Stimulated activated CD4-positive, alpha-beta T cell treated with anti-CD3 and anti-CD28 coated beads, Interleukin-15, amount 100 ng/mL, for 24 hours (primary cell): ENCODE results near the gene ABHD17A.

Experiments used
- DNase-seq: peaks from one replicate; pipeline ENCODE4 v3.0.0-alpha.2; 2020

The ABHD17A gene

DNA sequence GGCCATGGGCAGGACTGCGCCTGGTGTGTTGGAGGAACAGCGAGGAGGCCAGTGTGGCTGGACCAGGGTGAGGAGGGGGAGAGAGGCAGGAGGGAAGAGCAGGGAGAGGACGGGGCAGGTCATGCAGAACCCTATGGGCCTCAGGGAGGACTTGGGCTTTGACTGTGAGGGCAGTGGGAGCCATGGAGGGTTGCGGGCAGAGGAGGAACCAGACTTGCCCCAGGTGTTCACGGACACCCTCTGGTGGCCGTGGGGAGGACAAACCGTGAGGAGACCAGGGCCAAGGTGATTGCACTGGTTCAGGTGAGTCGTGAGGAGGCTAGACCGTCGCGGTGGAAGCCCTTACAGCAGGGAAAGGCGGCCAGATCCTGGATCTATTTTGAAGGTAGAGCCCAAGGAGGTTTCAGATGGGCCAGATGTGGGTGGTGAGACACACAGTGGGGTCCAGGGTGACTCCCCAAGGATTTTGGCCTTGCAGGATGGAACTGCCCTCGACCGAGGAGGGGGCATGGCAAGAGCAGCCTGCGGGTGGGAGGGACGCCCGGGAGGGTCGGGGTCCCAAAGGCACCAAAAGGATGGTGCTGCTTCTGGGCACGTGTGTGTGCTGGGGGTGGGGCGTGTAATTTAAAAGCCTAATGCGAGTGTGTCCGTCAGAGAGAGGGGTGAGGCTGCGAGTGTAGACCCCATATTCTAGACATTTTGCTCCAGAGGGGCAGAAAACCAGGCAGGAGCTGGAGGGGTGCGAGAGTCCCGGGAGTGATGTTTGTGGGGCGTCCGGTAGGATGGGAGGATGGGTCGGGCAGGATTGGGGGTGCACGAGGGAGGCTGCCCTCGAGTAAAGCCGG is 34.3 kb downstream of the ABHD17A start:
- DNase-seq = no peak

DNA sequence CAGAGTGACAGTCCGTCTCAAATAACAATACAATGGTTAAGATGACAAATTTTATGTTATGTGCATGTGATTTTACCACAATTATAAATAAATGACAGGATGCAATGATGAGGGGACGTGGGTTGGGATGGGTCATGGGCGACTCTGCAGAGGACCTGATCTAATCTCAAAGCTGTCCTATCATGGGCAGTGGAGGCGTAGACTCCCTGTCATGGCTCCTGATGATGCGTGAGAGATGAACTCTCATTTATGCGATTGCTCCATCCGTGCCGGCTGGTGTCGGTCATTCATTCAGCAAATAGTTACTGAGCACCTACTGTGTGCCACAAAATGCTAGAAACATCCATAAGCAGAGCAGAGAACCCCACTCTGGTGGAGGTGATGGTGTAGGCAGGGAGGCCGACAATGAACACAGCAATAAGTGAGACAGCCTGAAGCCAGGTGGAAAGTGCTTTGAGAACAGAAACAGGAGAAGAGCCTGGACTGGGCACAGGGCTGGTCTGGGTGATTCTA is 35.4 kb downstream of the ABHD17A start:
- DNase-seq = no peak

DNA sequence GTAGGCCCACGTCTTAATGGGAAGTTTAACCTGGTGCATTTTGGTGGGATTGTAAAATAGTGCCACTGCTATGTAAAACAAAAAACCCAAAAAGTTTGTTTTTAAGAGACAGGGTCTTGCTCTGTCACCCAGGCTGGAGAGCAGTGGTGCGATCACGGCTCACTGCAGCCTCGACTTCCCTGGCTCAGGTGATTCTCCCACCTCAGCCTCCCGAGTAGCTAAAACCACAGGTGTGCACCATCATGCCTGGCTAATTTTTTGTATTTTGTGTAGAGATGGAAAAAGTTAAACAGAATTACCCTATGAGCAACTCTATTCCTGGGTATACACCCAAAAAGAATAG is 36.2 kb downstream of the ABHD17A start:
- DNase-seq = no peak

DNA sequence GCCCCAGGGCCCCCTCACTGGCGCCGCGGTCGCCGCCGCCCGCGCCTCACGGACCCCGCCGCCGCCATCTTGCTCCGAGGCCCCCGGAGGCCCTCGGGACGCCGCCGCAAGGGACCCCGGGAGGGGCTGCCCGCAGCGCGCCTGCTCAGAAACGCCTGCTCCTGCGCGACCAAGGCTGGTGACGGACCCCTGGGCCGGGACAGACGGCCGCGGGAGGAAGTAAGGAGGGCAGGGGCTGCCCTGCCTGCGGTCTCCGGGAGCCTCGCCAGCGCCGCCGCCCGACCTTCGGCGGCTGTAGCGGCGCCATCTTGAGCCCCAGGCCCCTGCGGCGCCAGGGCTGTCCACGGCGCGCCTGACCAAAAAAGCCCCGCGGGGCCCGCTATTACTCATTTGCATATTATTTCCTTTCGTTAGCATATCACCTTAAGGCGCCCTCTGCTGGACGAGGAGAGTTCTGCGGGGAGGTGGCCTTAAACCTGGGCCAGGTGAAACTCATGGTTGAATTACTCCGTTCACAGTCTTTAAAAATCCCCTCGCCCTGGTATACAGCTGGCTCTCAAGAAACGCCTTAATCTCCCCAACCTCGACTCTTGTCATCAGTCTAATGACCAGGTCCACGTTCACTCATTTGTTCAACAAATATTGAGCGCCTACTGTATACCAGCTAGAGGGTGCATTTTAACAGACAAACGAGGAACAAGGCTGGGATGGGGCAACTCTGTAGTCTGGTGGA is 36.7 kb downstream of the ABHD17A start, which contains the start of gene REXO1:
REXO1 (minus strand) TSS at position 85 of the 733 bp plus-strand sequence. CDS start 125 bp downstream, outside the sequence.
- DNase-seq = peak; percentile 97

DNA sequence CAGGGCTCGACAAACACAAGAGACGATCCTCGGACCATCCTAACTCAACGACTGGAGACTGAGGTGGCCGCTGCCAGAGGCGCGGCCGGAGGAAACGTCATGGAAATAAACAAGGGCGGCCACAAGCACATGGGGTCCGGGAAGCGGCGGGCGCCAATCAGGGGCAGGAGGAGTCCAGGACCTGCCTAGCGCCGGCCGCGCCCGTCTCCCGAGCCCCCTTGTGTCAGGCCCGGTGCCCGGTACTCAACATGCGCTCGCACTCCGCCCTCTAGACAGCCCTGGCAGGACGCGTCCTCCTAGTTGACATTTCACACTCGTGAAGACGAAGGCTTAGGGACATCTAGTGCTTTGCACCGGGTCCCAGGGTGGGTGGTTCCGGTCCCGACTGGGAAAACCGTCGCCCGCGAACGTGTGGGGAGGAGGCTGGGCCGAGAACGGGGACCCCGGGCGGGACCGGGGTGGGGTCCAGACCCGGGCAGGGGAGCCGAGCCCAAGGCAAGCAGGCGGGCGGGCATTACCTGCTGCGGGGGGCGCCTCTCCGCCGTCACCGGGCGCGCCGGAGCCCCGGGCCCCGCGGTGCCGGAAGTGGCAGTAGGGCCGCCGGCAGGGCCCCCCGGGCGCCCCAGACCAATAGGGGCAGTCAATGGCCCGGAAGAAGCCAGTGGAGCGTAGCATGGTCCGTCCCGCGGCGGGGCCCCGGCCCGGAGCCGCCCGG is 37.5 kb downstream of the ABHD17A start:
- peak; percentile 56 for DNase-seq

DNA sequence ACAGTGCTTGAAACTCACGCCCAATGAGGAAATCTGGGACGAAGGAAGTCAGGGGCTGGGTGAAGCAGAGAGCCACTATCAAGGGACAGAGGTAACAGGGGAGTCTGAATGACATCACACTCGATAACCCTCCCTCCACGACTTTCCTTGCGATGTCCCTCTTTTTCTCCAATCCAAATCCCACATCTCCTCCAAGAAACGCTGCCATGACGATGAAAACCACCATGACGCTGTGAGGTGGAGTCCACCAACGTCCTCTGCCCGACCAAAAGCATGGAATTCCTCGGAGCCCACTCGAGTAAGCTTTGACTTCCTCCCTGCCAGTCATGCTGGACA is 38.0 kb downstream of the ABHD17A start:
- DNase-seq = no peak

DNA sequence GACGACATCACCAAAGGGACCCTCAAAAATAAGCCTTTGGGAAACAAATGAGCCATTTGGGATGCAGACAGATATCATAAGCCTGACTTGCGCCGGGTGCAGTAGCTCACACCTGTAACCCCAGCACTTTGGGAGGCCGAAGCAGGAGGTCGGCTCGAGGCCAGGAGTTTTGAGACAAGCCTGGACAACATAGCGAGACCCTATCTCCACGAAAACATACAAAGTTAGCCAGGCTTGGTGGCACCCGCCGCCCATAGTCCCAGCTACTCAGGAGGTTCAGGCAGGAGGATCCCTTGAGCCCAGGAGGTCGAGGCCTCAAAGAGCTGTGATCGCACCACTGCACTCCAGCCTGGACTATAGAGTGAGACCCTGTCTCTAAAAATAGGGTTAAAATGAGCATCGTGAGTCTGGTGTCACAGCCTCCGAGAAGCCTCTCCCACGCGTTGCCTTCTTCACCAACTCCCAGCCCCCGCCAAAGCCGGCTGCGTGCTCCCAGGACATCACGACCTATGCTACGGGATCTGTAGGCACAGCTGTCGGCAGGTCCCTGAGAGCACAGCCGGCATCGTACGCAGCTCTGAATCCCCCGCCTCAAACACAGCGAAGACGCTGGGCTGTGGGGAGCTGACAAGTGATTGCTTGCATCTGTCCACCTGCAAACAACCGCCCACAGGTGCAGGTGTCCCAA is 38.6 kb downstream of the ABHD17A start:
- DNase-seq = no peak

DNA sequence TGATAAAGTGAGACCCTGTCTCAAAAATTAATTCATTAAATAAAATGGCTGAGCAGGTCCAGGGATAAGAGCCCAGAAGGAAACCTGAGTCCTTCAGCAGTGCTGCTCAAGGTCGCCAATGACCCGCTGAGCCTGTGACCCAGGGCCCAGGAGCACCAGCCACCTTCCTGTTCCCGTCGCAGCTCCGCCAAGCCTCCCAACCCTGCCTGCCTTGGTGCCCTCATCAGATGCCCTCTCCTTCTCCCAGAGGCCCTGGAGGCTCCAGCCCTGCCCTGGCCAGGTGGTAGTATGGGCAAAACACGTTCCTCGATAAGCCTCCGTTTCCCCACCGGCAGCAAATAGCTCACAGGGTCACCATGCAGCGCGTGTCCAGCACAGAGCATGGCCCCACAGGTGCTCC is 39.7 kb downstream of the ABHD17A start:
- DNase-seq = no peak

DNA sequence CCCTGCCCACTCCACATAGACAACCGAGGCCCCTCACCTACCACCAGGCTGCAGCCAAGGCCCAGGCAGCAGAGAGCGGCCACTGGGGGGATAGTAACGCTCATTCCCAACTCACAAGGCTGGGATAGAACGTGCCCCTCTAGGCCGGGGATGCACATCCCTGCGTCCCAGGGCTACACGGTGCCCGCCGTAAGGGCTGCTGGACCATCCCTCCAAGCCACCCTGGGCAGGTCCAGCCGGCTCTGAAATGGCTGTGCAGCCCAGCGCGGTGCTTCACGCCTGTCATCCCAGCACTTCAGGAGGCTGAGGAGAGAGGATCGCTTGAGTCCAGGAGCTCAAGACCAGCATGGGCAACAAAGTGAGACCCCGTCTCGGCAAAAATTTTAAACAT is 40.2 kb downstream of the ABHD17A start:
- DNase-seq = no peak

DNA sequence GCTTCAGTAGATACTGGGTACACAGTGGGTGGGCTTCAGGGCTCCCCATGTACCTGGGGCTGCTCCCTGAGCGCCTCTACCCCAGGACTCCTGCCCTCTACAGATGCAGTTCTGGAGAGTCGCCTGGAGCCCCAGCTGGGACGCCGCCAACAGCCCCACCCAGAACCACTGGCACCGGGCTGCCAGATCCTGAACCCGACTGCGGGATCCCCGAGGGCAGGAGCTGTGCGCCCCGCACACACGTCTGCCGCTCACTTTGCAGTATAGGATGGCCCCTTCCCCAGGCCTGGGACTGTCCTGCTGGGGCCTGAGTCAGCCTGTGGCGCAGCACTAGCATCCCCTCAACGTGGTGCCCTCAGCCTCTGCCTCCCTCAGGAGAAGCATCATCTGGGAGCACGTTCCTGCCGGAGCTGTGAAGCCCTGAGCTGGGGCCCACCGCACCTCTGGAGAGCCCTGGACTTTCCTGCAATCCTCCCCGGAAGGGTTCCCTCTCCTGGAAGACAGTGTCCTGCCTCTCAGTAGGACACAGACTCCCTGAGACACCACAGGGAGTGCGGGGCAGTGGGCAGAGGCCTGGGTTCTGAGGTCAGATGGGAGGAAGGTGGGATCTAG is 40.7 kb downstream of the ABHD17A start:
- DNase-seq = no peak

DNA sequence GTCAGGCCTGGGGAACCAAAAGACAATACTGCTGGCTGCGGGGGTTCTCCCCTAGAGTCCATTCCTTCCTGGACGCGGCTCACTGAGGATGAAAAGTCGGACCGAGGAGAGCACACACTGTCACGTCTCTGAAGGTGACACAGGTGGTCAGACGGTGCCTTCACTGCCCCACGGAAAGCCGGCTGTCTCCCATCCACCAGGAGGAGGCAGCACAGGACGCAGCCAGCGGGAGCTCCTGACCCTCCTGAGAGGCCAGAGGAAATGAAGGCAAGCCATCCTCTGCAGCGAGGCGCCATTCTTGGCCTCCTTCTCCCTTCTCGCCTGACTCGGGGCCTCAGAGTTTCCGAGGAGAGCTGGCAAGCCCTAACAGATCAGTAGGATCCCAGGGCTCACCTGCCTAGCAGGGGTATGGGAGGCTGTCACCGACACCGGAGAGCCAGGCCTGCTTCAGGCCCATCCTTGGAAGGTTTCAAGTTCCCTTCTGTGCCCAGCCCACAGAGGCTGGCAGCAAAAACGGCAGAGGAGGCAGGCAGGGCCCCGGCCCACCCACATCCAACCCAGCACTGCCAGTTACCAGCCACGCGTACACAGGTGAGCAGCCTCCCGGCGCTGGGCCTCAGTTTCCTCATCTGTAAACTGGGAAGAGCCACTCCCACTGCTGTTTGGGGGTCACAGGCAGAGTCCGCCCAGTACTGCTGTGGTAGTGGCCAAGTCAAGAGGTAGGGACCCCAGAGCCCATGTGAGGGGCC is 41.5 kb downstream of the ABHD17A start:
- DNase-seq = no peak

DNA sequence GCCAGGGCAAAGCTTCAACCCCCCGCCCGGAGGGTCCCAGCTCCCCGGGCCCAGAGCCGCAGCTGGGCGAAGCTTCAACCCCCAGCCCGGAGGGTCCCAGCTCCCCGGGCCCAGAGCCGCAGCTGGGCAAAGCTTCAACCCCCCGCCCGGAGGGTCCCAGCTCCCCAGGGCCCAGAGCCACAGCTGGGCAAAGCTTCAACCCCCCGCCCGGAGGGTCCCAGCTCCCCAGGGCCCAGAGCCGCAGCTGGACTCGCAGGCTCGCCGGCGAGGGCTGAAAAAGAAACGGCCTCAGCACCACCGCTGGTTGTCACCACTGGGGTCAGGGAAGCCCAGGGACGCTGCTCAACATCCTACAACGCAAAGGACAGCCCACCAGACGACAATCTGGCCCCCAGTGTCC is 42.2 kb downstream of the ABHD17A start:
- DNase-seq = no peak

DNA sequence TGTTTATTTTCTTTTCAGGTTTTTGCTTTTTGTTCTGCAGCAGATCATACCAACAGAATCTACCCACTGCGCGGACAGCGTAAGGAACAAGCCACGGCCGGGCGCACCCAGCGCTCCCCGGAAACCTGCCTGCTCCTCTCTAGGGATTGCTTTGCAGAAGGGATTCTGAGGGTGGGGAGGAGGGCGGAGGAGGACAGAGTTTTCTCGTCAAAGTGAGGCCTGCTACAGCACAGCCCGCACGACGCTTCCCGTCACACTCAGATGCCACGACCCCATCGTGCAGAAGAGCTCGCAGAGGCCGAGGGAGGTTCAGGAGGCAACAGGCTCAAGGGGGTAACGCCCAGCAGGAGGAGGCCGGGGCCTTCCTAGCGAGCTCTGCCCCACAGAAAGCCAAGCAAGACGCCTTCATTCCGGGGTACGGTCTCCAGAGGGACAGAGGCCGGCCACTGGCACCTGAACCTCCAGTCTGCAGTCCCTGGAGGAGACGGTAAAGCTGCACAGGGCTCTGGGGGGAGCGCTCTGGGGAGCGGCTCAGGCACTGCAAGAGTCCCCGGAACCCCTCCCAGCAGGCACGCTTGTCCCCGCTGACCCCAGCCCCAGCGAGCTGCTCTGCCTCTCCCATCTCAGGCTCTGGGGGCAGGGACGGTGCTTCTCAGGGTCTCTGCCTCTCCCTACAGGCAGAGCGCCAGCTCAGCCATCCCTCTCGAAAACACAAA is 43.9 kb downstream of the ABHD17A start:
- no peak for DNase-seq

DNA sequence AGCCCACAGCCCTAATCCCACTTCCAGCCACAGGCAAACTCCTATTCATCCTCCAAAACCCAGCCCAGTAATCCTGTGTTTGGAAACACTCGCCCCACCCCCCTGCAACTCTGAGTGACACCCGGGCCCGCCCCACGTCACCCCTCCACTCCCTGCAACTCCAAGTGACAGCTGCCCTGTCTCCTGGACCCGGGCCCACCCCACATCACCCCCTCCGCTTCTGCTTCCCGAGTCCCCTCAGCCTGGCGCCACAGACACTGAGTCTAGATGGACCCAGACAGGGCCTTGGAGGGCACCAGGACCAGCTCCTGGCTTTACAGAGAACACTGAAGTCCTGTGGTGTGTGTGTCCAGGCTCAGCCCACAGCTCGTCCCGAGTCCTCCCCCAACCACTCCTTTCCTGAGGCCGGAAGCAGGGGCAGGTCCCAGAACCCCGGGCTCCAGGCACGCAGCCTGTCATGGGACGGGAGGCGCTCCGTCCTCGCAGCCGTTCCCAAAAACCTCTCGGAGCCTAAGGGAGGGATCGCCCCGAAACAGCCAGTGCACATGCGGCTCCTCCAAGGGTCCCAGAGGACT is 44.7 kb downstream of the ABHD17A start:
- no peak for DNase-seq

DNA sequence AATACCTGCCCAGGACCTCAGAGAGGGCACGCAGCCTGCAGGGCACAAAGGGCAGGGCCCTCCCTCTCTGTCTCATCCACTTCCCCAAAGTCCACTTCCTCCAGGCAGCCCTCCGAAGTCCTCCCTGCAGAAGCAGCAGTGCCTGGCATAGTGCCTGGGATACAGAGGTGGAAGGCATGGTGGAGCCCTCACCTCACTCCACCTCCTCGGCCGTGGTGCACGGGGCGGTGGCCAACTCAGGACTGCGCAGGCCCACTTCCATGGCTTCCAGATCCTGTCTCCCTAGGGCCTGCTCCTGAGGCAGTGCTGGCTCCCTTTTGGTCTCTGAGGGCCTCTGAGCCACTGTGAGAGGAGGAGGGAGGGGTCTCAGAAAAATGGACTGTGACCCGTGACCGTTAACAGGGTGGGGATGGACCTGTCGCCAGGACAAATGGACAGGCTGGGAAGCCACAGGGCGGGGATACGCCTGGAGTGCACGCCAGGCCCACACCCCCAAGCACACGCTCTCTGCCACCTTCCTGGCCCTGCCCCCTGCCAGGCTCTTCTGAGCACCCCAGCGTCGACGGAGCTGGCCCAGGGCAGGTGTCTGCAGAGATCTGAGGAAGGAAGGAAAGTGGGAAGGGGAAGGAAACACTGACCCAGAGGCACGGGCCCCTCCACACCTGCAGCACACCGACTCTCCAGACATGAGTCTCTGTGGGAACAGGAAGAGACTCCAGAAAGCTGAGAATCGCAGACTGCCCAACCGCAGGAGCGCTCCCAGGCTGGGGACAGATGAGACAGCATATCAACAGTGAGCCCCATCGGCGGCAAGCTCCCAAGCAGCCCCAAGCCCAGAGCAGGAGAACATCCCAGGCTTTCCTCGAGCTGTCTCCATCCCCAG is 45.4 kb downstream of the ABHD17A start:
- DNase-seq = no peak

DNA sequence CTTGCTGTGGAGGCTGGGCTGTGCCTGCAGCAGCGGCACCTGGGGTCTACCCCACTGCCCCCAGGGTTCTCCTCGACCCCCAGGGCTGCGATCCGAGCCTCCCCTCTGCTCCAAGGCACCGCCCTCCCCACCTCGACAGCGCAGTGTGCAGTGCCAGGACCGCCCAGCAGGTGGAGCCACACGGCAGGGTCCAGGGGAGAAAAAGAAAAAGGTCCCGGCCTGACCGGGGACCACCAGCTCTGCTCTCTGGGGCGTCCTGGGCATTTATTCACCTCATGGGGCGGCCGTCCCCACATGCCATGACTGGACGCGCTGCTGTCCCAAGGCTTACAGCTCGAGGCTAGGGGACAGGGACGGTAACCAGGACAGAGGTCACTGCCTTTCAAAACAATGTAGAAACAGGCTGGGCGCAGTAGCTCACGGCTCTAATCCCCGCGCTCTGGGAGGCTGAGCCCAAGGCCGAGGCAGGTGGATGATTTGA is 47.6 kb downstream of the ABHD17A start:
- peak; percentile 69 for DNase-seq

DNA sequence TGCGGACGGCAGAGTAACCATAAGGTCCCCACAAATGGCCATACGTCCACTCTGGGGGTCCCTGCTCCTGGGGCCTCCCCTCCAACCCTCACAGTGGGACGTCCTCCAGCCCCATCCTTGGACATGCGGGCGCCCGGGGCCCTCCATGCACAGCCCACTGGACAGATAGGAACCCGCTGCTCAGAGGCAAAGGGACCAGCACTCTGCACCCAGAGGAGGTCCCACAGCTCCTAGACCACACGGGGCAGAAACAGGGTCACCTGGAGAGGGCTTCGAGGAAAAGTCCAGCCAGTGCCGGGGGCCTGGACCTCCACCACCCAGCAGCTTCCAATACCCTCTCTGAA is 48.1 kb downstream of the ABHD17A start:
- DNase-seq = no peak

DNA sequence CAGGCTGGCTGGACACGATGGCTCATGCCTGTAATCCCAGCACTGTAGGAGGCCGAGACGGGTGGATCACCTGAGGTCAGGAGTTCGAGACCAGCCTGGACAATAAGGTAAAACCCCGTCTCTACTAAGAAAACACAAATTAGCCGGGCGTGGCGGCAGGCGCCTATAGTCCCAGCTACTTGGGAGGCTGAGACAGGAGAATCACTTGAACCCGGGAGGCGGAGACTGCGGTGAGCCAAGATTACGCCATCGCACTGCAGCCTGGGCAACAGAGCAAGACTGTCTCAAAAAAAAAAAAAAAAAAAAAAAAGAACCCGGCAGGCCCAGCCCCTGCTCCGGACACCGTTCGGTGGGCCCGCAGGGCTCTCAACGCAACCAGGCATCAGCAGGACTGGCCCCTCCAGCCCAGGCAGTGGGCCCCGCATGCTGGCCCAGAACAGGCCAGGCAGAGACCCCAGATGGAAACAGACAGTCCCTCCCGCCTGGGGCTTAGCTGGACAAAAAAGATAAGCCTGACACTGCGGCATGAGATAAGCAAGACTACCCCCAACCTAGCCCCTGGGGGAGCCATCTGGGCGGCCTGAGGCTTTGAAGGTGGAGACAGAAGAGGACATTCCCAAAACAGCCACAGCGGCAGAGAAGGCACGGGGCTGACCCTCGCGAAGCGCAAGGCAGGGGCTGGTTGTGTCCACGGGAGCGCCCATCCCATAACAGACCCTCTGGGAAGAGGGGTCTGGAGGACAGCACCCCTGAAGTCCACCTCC is 48.7 kb downstream of the ABHD17A start:
- no peak for DNase-seq

DNA sequence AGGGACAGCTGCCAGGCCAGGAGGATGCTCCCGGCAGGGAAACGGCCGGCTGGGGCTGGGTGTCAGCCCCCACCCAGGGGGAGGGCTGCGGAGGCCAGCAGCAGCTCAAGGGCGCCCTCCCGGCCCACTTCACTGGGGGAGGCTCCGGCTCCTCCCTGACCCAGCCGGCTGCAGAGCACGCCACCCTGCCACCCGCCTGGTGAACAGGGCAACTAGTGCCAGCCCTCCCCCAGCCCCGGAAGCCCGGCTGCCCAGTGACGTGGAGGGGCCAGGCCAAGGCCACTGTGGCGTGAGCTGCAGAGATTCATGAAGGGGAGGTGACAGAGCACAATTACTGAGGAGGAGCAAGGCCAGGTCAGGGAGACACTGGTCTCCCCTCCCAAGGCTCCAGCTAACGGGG is 51.8 kb downstream of the ABHD17A start:
- no peak for DNase-seq
